NCI-H2107 treated with DMSO at 0.1 percent for 48 hours (cell line): Measurements from ENCODE around the gene PACS1.
A peak's percentile ranks its signal among the peaks of the same experiment; 100 is the strongest.

Source experiments
- DNase-seq: peaks from one replicate; lab custom pipeline; 2025; ENCODE audit not compliant: unreplicated experiment; lab: John Stamatoyannopoulos, UW

PACS1 gene

GRCh38 chr11:66219846-66220565 lies 149.9 kb downstream of the PACS1 start:
- DNase-seq: no peak

GRCh38 chr11:66220566-66220935 lies 150.5 kb downstream of the PACS1 start:
- no peak for DNase-seq

GRCh38 chr11:66221012-66221411 lies 150.9 kb downstream of the PACS1 start:
- DNase-seq: no peak

- no peak for DNase-seq
Observed at GRCh38 chr11:66221726-66222236, 151.7 kb downstream of the PACS1 start.

DNA sequence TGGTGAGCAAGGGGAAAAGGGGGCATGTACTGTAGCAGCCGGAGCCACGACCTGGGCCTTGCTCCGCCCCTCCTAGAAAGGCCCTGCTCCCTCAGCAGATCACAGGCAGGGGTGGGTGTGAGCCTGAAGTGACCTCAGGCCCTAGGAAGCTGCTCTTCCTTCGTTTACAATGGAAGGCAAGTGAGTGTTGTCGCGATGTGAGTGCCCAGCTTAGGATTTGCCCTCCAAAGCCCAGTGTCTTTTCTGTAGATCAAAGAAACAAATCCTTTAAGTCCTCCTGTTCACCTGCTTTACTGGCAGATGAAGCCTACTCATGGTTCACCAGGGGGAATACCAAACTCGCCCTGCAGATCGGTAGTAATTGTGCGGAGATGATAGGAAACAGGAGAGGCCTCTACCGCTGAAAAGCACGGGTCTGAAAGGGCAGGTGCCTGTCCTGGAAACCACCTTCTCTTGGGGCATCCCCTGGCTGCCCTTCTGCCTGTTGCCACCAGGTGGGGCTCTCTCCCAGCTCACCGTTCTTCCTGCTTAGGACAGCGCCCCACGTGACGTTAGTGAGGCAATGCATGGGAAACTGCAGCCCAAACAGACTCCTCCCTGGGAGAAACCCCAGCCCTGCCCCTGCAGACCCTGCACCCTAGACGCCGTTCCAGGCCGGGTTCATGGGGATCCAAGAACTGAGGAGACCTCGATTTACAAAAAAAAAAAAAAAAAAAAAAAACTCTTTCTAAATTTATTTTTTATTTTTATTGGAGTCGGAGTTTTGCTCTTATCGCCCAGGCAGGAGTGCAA lies 152.5 kb downstream of the PACS1 start:
- DNase-seq: peak; percentile 82

- no peak for DNase-seq
Observed at GRCh38 chr11:66224226-66224855, 154.3 kb downstream of the PACS1 start.

DNA sequence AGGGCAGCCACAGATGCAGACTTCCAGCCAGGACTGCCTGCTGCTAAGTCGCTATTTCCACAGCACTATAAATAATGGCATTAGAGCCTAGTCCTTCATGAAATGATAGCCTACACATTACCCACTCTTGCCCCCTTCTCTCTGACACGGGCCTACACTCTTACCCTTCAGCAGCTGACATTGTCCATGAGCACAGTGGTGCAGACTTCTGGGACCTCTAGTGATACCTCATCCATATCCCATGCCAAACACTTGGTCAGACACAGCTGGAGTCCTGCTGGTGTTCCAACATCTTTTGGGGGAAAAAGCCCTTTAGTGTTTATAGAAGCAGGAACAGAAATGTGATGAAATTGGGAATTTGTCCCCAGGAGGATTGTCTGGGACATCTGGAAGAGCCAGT lies 155.0 kb downstream of the PACS1 start:
- DNase-seq: peak; percentile 29

GRCh38 chr11:66226101-66226500 lies 156.0 kb downstream of the PACS1 start:
- DNase-seq: no peak

GRCh38 chr11:66227700-66228099 lies 157.6 kb downstream of the PACS1 start:
- no peak for DNase-seq

DNA sequence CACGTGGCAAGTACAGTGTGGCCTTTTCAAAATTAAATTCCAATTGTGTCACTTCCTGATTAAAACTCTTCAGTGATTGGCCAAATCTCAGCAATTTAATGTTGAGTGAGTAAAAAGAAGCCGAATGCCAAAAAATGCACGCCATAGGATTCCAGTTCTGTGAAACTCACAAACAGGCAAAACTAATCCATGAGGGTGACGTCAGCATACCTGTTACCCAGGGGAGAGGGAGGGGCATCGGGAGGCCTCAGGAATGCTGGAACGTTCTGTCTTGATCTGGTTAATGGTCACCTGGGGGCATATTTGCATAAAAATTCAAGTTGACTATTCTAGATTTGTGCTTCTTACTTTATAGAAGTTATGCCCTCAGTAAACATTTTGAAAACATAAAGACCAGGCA lies 158.4 kb downstream of the PACS1 start:
- DNase-seq: no peak

DNA sequence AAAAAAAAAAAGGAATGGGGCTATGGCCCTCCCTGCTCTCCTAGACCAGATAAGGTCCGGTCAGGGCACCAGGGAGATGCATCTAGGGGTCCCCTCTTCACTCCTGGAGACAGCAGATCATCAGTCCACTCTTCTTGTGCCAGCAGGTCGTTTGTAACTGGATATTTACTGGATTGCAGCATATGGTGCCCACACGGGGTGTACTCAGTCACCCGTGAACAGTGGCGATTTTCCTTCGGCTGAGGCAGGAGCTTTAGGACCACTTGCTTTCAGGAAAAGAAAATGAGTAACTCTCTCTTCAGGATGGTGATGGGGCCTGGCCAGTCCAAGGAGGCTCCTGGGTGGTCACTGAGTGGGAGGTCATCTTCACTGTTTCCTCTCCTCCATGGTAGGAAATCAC lies 160.1 kb downstream of the PACS1 start:
- no peak for DNase-seq

- DNase-seq: no peak
Observed at GRCh38 chr11:66230978-66231377, 160.9 kb downstream of the PACS1 start.

DNA sequence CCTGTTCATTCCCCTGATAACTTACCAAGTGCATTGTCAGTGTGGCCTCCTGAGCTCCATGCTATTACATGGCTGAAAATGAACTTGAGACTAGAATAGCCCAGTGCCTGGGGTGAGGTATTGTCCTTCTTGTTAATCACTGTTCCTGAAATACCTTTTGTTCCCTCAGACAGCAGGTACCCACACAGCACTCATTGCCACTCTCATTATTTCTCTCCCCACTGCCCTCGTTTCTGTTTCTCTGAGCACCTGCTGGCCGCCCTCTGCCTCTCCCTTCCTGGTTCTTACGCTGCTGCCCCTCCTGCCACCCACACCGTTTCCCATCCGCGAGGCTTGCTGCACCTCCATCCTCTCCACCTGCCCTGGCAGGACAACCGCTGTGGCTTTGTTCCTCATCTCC lies 161.5 kb downstream of the PACS1 start:
- DNase-seq: peak; percentile 97

DNA sequence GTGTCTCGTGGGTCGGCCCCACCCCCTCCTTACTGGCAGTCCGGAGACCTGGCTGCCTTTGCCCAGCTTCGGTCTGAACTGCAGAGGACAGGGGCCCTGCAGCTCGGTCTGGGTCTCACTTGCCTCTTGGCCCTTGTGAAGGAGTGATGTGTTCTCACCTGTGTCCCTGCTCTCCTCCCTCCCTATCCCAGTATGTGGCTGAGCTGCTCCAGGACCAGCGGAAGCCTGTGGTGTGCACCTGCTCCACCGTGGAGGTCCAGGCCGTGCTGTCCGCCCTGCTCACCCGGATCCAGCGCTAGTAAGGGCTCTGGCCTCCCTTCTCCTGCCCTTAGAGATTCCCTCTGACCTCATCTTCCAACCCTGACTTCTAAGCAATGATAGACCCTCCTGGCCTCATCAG lies 162.7 kb downstream of the PACS1 start:
- no peak for DNase-seq

- no peak for DNase-seq
Observed at GRCh38 chr11:66233301-66233700, 163.2 kb downstream of the PACS1 start.

GRCh38 chr11:66235141-66235540 lies 165.1 kb downstream of the PACS1 start:
- no peak for DNase-seq

GRCh38 chr11:66237867-66238266 lies 167.8 kb downstream of the PACS1 start:
- DNase-seq: no peak

- no peak for DNase-seq
Observed at GRCh38 chr11:66238786-66239413, 168.8 kb downstream of the PACS1 start.

GRCh38 chr11:66239511-66239910 lies 169.4 kb downstream of the PACS1 start:
- DNase-seq: no peak

DNA sequence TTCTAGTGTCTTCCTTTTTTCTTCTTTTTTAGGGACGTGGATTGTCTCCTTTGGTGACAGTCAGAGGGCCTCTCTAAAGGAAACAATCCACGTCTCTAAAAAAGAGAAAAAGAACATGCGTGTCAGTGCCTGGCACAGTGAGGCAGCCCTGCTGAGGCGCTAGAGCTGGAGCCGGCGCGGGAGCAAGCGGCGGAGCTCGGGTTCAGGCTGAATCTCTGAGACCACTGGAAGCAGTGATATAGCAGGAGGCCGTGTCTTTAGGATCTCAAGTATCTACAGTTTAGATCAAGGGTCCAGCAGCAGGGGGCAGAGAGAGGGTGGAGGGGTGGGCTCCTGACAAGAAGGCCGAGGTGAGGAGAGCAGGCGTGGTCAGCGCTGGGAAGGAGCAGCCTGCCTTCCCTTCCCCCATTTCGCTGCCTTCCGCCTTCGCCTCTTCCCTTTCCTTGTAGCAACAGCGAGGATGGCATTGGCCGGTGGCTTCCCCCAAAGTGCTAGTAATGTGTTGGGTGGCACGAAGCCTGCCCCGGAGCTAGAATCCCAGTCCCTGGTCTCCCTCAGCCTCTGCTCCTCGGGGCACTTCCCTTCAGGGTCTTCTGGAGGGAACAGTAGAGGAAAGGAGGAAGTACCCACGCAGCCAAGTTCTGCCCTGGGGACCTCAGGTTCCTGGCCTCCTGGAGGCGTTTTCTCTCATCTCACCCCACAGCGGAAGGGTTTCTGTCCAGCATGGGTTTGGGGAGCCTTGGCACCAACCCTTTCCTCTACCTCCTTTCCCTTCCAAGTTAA lies 170.1 kb downstream of the PACS1 start:
- no peak for DNase-seq

- DNase-seq: no peak
Observed at GRCh38 chr11:66240781-66241136, 170.7 kb downstream of the PACS1 start.
